SK-N-SH (cell line): ENCODE measurements around the gene SLX4IP. TPM values are rescaled to one million over a fixed set of nuclear protein-coding genes. Genes with fewer than 3 reads are reported as not detected.

Source experiments
- CTCF ChIA-PET: fragments of 300-600, 350-600 bp; formaldehyde crosslinking; extraction: SDS; loops from one replicate; lab custom pipeline; 2021; lab: Yijun Ruan, JAX
- POLR2A ChIA-PET: fragments of 350-600 bp; sonication (Branson Sonifier 250); formaldehyde crosslinking; extraction: SDS; loops from one replicate; lab custom pipeline; 2020; ENCODE audit warnings: antibody characterized with exemption, inconsistent platforms; lab: Yijun Ruan, JAX
- DNase-seq: peaks from one replicate; pipeline ENCODE4 v3.0.0; 2012
- H2AFZ ChIP-seq: fragments of 200-600 bp; sonication (generic); 2 replicates; pipeline ENCODE4 v1.8.1; 2016; ENCODE audit warnings: antibody characterized with exemption, mild to moderate bottlenecking, low read depth
- H3F3A ChIP-seq: fragments of 200-600 bp; sonication (generic); replicated peaks from 2 replicates; pipeline ENCODE3; 2016; ENCODE audit warnings: antibody characterized with exemption, mild to moderate bottlenecking; ENCODE audit not compliant: insufficient read depth
- H3K27ac ChIP-seq, 2 experiments: fragments of 200-500 bp in 1 of 2; fragments of 200-600 bp in 1 of 2; sonication (Bioruptor generic) in 1 of 2; sonication (generic), shearing (Covaris generic) in 1 of 2; 2 replicates each; pipeline versions ENCODE4 v1.5.1 to v1.6.1; 2014 to 2016; ENCODE audit warnings: low read depth in 2 of 2, inconsistent platforms in 1 of 2, low read length in 1 of 2, mild to moderate bottlenecking in 1 of 2, mixed read lengths in 1 of 2
- H3K27me3 ChIP-seq: fragments of 200-600 bp; sonication (generic), shearing (Covaris generic); 2 replicates; pipeline ENCODE4 v1.6.1; 2016; ENCODE audit warnings: mixed run types; ENCODE audit not compliant: insufficient read depth
- H3K36me3 ChIP-seq, 2 experiments: fragments of 200-500 bp in 1 of 2; fragments of 200-600 bp in 1 of 2; sonication (Bioruptor generic) in 1 of 2; sonication (generic) in 1 of 2; replicated peaks in 1 of 2; 2 replicates each; pipeline versions ENCODE3 to v1.5.1; 2014 to 2016; ENCODE audit warnings: low read length in 1 of 2, mild to moderate bottlenecking in 1 of 2; ENCODE audit not compliant: insufficient read depth in 2 of 2, control insufficient read depth in 1 of 2
- H3K4me1 ChIP-seq, 2 experiments: fragments of 200-500 bp in 1 of 2; fragments of 200-600 bp in 1 of 2; sonication (Bioruptor generic) in 1 of 2; sonication (generic), shearing (Covaris generic) in 1 of 2; 2 replicates each; pipeline versions ENCODE4 v1.5.1 to v1.6.1; 2014 to 2016; ENCODE audit warnings: low read depth in 1 of 2, low read length in 1 of 2, mixed run types in 1 of 2; ENCODE audit not compliant: insufficient read depth in 2 of 2, control insufficient read depth in 1 of 2
- H3K4me2 ChIP-seq: fragments of 200-600 bp; sonication (generic), shearing (Covaris generic); 2 replicates; pipeline ENCODE4 v1.6.1; 2017; ENCODE audit warnings: mixed run types
- H3K4me3 ChIP-seq, 2 experiments: fragments of 200-500 bp in 1 of 2; fragments of 200-600 bp in 1 of 2; sonication (Bioruptor generic) in 1 of 2; sonication (generic), shearing (Covaris generic) in 1 of 2; 2 replicates each; pipeline versions ENCODE4 v1.5.1 to v1.8.1; 2014 to 2016; ENCODE audit warnings: low read depth in 2 of 2, inconsistent platforms in 1 of 2, low read length in 1 of 2, mild to moderate bottlenecking in 1 of 2, mixed read lengths in 1 of 2, moderate library complexity in 1 of 2
- H3K79me2 ChIP-seq: fragments of 200-600 bp; sonication (generic); 2 replicates; pipeline ENCODE4 v1.8.1; 2017; ENCODE audit warnings: mild to moderate bottlenecking; ENCODE audit not compliant: insufficient read depth
- H3K9ac ChIP-seq: fragments of 200-600 bp; sonication (generic); 2 replicates; pipeline ENCODE4 v1.6.1; 2017; ENCODE audit warnings: mixed run types
- H3K9me2 ChIP-seq: fragments of 200-600 bp; sonication (generic); 2 replicates; pipeline ENCODE4 v1.6.1; 2017; ENCODE audit warnings: mixed run types
- H3K9me3 ChIP-seq: fragments of 200-600 bp; sonication (generic); 2 replicates; pipeline ENCODE4 v1.6.1; 2017; ENCODE audit warnings: mixed run types, mild to moderate bottlenecking, moderate library complexity
- H4K20me1 ChIP-seq: fragments of 200-600 bp; sonication (generic); 2 replicates; pipeline ENCODE4 v1.6.1; 2017; ENCODE audit warnings: mild to moderate bottlenecking, mixed run types; ENCODE audit not compliant: insufficient read depth
- CHD2 ChIP-seq: fragments of 150-350 bp; IDR thresholded peaks from 2 replicates; pipeline ENCODE4 v1.6.1; 2018; ENCODE audit warnings: low read length; ENCODE audit not compliant: partially characterized antibody
- ELF1 ChIP-seq: IDR thresholded peaks from 2 replicates; pipeline ENCODE4 v1.4.0; 2012
- EZH2phosphoT487 ChIP-seq: fragments of 200-600 bp; sonication (generic); IDR thresholded peaks from 2 replicates; pipeline ENCODE4 v1.6.1; 2017; ENCODE audit warnings: low read depth, mixed run types, mild to moderate bottlenecking, antibody characterized with exemption, moderate library complexity, borderline replicate concordance
- FOSL2 ChIP-seq: IDR thresholded peaks from 2 replicates; pipeline ENCODE4 v1.4.0; 2012; ENCODE audit warnings: low read depth, mild to moderate bottlenecking, moderate library complexity, borderline replicate concordance
- GATA2 ChIP-seq: sonication (generic); formaldehyde crosslinking; IDR thresholded peaks from 2 replicates; pipeline ENCODE4 v1.5.0; 2020; ENCODE audit warnings: mild to moderate bottlenecking, missing genetic modification reagents
- JUND ChIP-seq: IDR thresholded peaks from 2 replicates; pipeline ENCODE4 v1.4.0; 2012
- MEF2A ChIP-seq: IDR thresholded peaks from 2 replicates; pipeline ENCODE4 v1.4.0; 2012; ENCODE audit warnings: low read depth, borderline replicate concordance
- NFIC ChIP-seq: IDR thresholded peaks from 2 replicates; pipeline ENCODE4 v1.4.0; 2012; ENCODE audit warnings: borderline replicate concordance
- POLR2AphosphoS5 ChIP-seq: IDR thresholded peaks from 2 replicates; pipeline ENCODE4 v1.6.1; 2012; ENCODE audit warnings: low read depth, low read length
- RAD21 ChIP-seq: IDR thresholded peaks from 2 replicates; pipeline ENCODE4 v1.6.1; 2012; ENCODE audit warnings: mild to moderate bottlenecking, low read length
- RFX5 ChIP-seq: IDR thresholded peaks from 2 replicates; pipeline ENCODE4 v1.6.1; 2012; ENCODE audit warnings: mild to moderate bottlenecking, improper control_type of control experiment, low read length
- RXRA ChIP-seq: IDR thresholded peaks from 2 replicates; pipeline ENCODE4 v1.4.0; 2012; ENCODE audit warnings: low read depth, mild to moderate bottlenecking, borderline replicate concordance
- SIN3A ChIP-seq: IDR thresholded peaks from 2 replicates; pipeline ENCODE4 v1.6.1; 2012; ENCODE audit warnings: low read depth, mild to moderate bottlenecking, low read length, moderate library complexity, borderline replicate concordance
- SMC3 ChIP-seq: IDR thresholded peaks from 2 replicates; pipeline ENCODE4 v1.6.1; 2012; ENCODE audit warnings: low read depth, low read length, improper control_type of control experiment
- TEAD4 ChIP-seq: IDR thresholded peaks from 2 replicates; pipeline ENCODE4 v1.4.0; 2012; ENCODE audit warnings: mild to moderate bottlenecking, borderline replicate concordance; ENCODE audit not compliant: insufficient read depth
- YY1 ChIP-seq: IDR thresholded peaks from 2 replicates; pipeline ENCODE4 v1.4.0; 2012; ENCODE audit warnings: low read depth, mild to moderate bottlenecking
- WGBS: methylation state at CpG from one replicate; pipeline ENCODE4 v1.1.6; 2017; ENCODE audit warnings: low lambda C conversion rate; 5-methylcytosine and 5-hydroxymethylcytosine counted together
- polyA plus RNA-seq, 3 experiments: library from polyadenylated mRNA; depleted of rRNA; stranded (reverse); fragments of >200 nt; gene quantifications; 2 replicates each; pipeline ENCODE4 v1.2.3, GENCODE V29; 2012
- TF ChIP-seq, protein P1 (sequence below): fragments of 150-350 bp; IDR thresholded peaks from 2 replicates; pipeline ENCODE4 v1.6.1; 2017; ENCODE audit warnings: antibody characterized with exemption, low read length, low read depth, borderline replicate concordance
- TF ChIP-seq, protein P2 (sequence below): IDR thresholded peaks from 2 replicates; pipeline ENCODE4; 2012
- TF ChIP-seq, protein P3 (sequence below): IDR thresholded peaks from 2 replicates; pipeline ENCODE4 v1.4.0; 2012; ENCODE audit warnings: low read depth
- TF ChIP-seq, protein P4 (sequence below): IDR thresholded peaks from 2 replicates; pipeline ENCODE4 v1.4.0; 2012; ENCODE audit warnings: low read depth, borderline replicate concordance

The SLX4IP gene
- polyA plus RNA-seq, 1 of the 3 experiments (the other 2 are of a cell fraction) = 1.3 TPM

DNA sequence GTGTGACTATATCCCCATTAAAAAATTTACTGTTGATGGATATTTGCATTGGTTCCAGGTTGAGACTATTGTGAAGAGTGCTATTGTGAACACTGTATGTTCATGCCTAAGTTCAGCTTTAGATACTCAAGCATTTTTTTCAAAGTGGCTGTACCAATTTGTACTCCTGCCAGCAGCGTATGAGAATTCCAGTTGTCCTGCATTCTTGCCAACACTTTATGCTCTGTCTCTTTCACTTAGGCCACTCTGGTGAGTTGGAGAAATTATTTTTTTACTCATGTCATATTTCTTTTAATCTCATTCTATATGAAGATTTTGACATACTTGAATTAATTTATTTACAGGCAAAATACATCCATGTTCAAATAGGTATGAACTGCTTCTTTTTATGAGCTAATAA lies 162.5 kb downstream of the SLX4IP start:
- CTCF ChIA-PET = interaction anchor here (0.6 to 1.3 kb wide), 2 partner anchors 8 to 13 kb away, joined by 3 read pairs; no protein-coding TSS in a partner anchor
- no peaks in the 10 kb centered on the region for H3K27me3 ChIP-seq
- peak overlapping the region in 1 of 2 experiments; percentile 77; a peak in 1 of 4 replicates for H3K27ac ChIP-seq
- H3K9me2 ChIP-seq = no peaks in the 10 kb centered on the region
- H3K4me3 ChIP-seq = no peak overlapping the region
- no peak for DNase-seq
- H3K79me2 ChIP-seq = no peaks in the 10 kb centered on the region
- peaks cover 28% of the 10 kb centered on the region for H3F3A ChIP-seq
- POLR2A ChIA-PET = no interaction called here
- H4K20me1 ChIP-seq = no peaks in the 10 kb centered on the region
- 89% methylated on average over 1 of the region's 1 CpG for WGBS
- no peaks in the 10 kb centered on the region for H3K9me3 ChIP-seq
- H3K4me2 ChIP-seq = no peak overlapping the region
- peaks cover 3% of the 10 kb centered on the region in 2 experiments; a peak in 3 of 4 replicates for H3K4me1 ChIP-seq
- H3K9ac ChIP-seq = no peak overlapping the region
- TF ChIP-seq TEAD4 (no peak), POLR2AphosphoS5 (no peak), SMC3 (no peak), FOSL2 (no peak), YY1 (no peak), JUND (no peak), GATA2 (CRISPR knock-in tag) (no peak), NFIC (no peak), EZH2phosphoT487 (no peak), RAD21 (no peak), SIN3A (no peak), RXRA (no peak), ELF1 (no peak), CHD2 (no peak), MEF2A (no peak), RFX5 (no peak)
- TF ChIP-seq, protein P1, sequence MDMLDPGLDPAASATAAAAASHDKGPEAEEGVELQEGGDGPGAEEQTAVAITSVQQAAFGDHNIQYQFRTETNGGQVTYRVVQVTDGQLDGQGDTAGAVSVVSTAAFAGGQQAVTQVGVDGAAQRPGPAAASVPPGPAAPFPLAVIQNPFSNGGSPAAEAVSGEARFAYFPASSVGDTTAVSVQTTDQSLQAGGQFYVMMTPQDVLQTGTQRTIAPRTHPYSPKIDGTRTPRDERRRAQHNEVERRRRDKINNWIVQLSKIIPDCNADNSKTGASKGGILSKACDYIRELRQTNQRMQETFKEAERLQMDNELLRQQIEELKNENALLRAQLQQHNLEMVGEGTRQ = no peak
- TF ChIP-seq, protein P2, sequence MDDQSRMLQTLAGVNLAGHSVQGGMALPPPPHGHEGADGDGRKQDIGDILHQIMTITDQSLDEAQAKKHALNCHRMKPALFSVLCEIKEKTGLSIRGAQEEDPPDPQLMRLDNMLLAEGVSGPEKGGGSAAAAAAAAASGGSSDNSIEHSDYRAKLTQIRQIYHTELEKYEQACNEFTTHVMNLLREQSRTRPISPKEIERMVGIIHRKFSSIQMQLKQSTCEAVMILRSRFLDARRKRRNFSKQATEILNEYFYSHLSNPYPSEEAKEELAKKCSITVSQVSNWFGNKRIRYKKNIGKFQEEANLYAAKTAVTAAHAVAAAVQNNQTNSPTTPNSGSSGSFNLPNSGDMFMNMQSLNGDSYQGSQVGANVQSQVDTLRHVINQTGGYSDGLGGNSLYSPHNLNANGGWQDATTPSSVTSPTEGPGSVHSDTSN = no peak
- TF ChIP-seq, protein P3, sequence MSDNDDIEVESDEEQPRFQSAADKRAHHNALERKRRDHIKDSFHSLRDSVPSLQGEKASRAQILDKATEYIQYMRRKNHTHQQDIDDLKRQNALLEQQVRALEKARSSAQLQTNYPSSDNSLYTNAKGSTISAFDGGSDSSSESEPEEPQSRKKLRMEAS = no peak
- TF ChIP-seq, protein P4, sequence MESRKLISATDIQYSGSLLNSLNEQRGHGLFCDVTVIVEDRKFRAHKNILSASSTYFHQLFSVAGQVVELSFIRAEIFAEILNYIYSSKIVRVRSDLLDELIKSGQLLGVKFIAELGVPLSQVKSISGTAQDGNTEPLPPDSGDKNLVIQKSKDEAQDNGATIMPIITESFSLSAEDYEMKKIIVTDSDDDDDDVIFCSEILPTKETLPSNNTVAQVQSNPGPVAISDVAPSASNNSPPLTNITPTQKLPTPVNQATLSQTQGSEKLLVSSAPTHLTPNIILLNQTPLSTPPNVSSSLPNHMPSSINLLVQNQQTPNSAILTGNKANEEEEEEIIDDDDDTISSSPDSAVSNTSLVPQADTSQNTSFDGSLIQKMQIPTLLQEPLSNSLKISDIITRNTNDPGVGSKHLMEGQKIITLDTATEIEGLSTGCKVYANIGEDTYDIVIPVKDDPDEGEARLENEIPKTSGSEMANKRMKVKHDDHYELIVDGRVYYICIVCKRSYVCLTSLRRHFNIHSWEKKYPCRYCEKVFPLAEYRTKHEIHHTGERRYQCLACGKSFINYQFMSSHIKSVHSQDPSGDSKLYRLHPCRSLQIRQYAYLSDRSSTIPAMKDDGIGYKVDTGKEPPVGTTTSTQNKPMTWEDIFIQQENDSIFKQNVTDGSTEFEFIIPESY = no peak
- H3K36me3 ChIP-seq = peaks cover 5 to 12% of the 10 kb centered on the region in 2 experiments
- no peak overlapping the region for H2AFZ ChIP-seq
